H7 (cell line): Measurements from ENCODE around the gene MIOX. TPM values are rescaled to one million over a fixed set of nuclear protein-coding genes. Genes with fewer than 3 reads are reported as not detected.
A peak's percentile ranks its signal among the peaks of the same experiment; 100 is the strongest.
"Not testable (repeated sequence)": the region's sequence is repeated elsewhere in the genome, so short reads cannot be mapped to it uniquely, and the experiment has no call there.

Experiments used
- DNase-seq: peaks from one replicate; pipeline ENCODE4 v3.0.0; 2012
- H3K27me3 ChIP-seq: 2 replicates; pipeline ENCODE4 v1.6.0; 2011; ENCODE audit warnings: mild to moderate bottlenecking, low read length; ENCODE audit not compliant: control insufficient read depth, insufficient read depth
- H3K36me3 ChIP-seq: replicated peaks from 2 replicates; pipeline ENCODE4 v1.5.1; 2011; ENCODE audit warnings: low read length; ENCODE audit not compliant: control insufficient read depth, insufficient read depth
- H3K4me3 ChIP-seq: 2 replicates; pipeline ENCODE4 v1.5.1; 2011; ENCODE audit warnings: low read depth, mild to moderate bottlenecking, control low read depth, low read length, moderate library complexity; ENCODE audit not compliant: insufficient read depth
- total RNA-seq: library from RNA; depleted of rRNA; stranded (reverse); fragments of >200 nt; shearing (Covaris generic); gene quantifications from 2 replicates; pipeline ENCODE4 v1.2.3, GENCODE V29; 2014

MIOX gene
- total RNA-seq, 1 experiment from 2014 or later = not detected

GRCh38 chr22:50505276-50505775 lies 18.7 kb downstream of the MIOX start:
- Histone ChIP-seq H3K36me3 (no peaks in the 10 kb centered on the region; the same call in 1 of the 2 replicates), H3K27me3 (no peaks in the 10 kb centered on the region), H3K4me3 (no peak overlapping the region)
- DNase-seq = no peak

- H3K27me3 ChIP-seq = no peaks in the 10 kb centered on the region
- no peak overlapping the region for H3K4me3 ChIP-seq
- no peaks in the 10 kb centered on the region; the same call in 1 of the 2 replicates for H3K36me3 ChIP-seq
- peak; percentile 62 for DNase-seq
These were observed 19.3 kb downstream of the MIOX start for GRCh38 chr22:50505776-50506610.

- Histone ChIP-seq H3K36me3 (no peaks in the 10 kb centered on the region; the same call in 1 of the 2 replicates), H3K4me3 (peak overlapping the region; percentile 88), H3K27me3 (no peaks in the 10 kb centered on the region)
- peak; percentile 83 for DNase-seq
These were observed 20.2 kb downstream of the MIOX start for GRCh38 chr22:50506611-50507420.

- Histone ChIP-seq H3K4me3 (peak within 1 kb of the TSS; percentile 88), H3K27me3 (no peaks in the 10 kb centered on the region), H3K36me3 (no peaks in the 10 kb centered on the region; the same call in 1 of the 2 replicates)
- DNase-seq = peak; percentile 100
These were observed 20.8 kb downstream of the MIOX start, which contains the start of gene LMF2 for GRCh38 chr22:50507421-50507990. LMF2 (minus strand) TSS chr22:50507702; CDS start chr22:50507675, 27 bp downstream.

- Histone ChIP-seq H3K36me3 (no peaks in the 10 kb centered on the region; the same call in 1 of the 2 replicates), H3K4me3 (peak within 1 kb of the TSS; percentile 88), H3K27me3 (no peaks in the 10 kb centered on the region)
- DNase-seq = peak; percentile 94
These were observed 21.6 kb downstream of the MIOX start, which contains the start of gene NCAPH2 for GRCh38 chr22:50507991-50508884. NCAPH2 (plus strand) TSS chr22:50508224; CDS start chr22:50508338, 114 bp downstream.

- no peaks in the 10 kb centered on the region for H3K27me3 ChIP-seq
- no peak for DNase-seq
- H3K36me3 ChIP-seq = no peaks in the 10 kb centered on the region; the same call in 1 of the 2 replicates
- H3K4me3 ChIP-seq = peak overlapping the region; percentile 77
These were observed 22.2 kb downstream of the MIOX start for GRCh38 chr22:50508897-50509296.

- DNase-seq = no peak
- Histone ChIP-seq H3K36me3 (peaks cover 2% of the 10 kb centered on the region), H3K27me3 (no peaks in the 10 kb centered on the region), H3K4me3 (no peak overlapping the region)
These were observed 26.5 kb downstream of the MIOX start for GRCh38 chr22:50513175-50513574.

- H3K4me3 ChIP-seq = no peak overlapping the region
- no peaks in the 10 kb centered on the region for H3K27me3 ChIP-seq
- DNase-seq = peak; percentile 51
- H3K36me3 ChIP-seq = peaks cover 4% of the 10 kb centered on the region
These were observed 29.4 kb downstream of the MIOX start for GRCh38 chr22:50516068-50516467.

GRCh38 chr22:50516891-50517290 lies 30.2 kb downstream of the MIOX start:
- peak; percentile 47 for DNase-seq
- H3K4me3 ChIP-seq = no peak overlapping the region
- no peaks in the 10 kb centered on the region for H3K27me3 ChIP-seq
- H3K36me3 ChIP-seq = peaks cover 4% of the 10 kb centered on the region

- no peaks in the 10 kb centered on the region for H3K27me3 ChIP-seq
- peak; percentile 69 for DNase-seq
- peaks cover 4% of the 10 kb centered on the region for H3K36me3 ChIP-seq
- no peak overlapping the region for H3K4me3 ChIP-seq
These were observed 31.0 kb downstream of the MIOX start for GRCh38 chr22:50517495-50518260.

GRCh38 chr22:50518606-50519005 lies 31.9 kb downstream of the MIOX start:
- Histone ChIP-seq H3K4me3 (no peak overlapping the region), H3K27me3 (no peaks in the 10 kb centered on the region), H3K36me3 (peaks cover 8% of the 10 kb centered on the region)
- DNase-seq = peak; percentile 40

- no peak overlapping the region for H3K4me3 ChIP-seq
- H3K27me3 ChIP-seq = no peaks in the 10 kb centered on the region
- no peak for DNase-seq
- peaks cover 8% of the 10 kb centered on the region for H3K36me3 ChIP-seq
These were observed 32.5 kb downstream of the MIOX start for GRCh38 chr22:50519151-50519550.

GRCh38 chr22:50520184-50520583 lies 33.5 kb downstream of the MIOX start:
- H3K4me3 ChIP-seq, DNase-seq, H3K27me3 ChIP-seq, H3K36me3 ChIP-seq: not testable (repeated sequence)
